Liver (tissue), 3 donors: ENCODE results near the gene CEP164.

Experiments used
- ATF3 ChIP-seq: IDR thresholded peaks from 2 replicates; pipeline ENCODE4 v1.6.1; 2016; ENCODE audit warnings: antibody characterized with exemption
- CTCF ChIP-seq: fragments of 150-350 bp; IDR thresholded peaks from 2 replicates; pipeline ENCODE4 v1.5.1; 2017; ENCODE audit warnings: improper control_type of control experiment, low read depth, low read length; ENCODE audit not compliant: missing input control
- FOXA1 ChIP-seq: IDR thresholded peaks from 2 replicates; pipeline ENCODE4 v1.6.1; 2016; ENCODE audit warnings: antibody characterized with exemption
- GABPA ChIP-seq, 2 donors: IDR thresholded peaks in 1 of 2; conservative IDR thresholded peaks in 1 of 2; 2 replicates each; pipeline ENCODE4 v1.6.1; 2016; ENCODE audit warnings: antibody characterized with exemption in 2 of 2, mild to moderate bottlenecking in 1 of 2, moderate library complexity in 1 of 2
- HNF4A ChIP-seq, 2 donors: conservative IDR thresholded peaks; 2 replicates each; pipeline ENCODE4 v1.6.1; 2016; ENCODE audit warnings: antibody characterized with exemption in 2 of 2, mild to moderate bottlenecking in 2 of 2
- JUND ChIP-seq, 2 donors: IDR thresholded peaks; 2 replicates each; pipeline ENCODE4 v1.6.1; 2016; ENCODE audit warnings: antibody characterized with exemption in 2 of 2
- MAX ChIP-seq: IDR thresholded peaks from 2 replicates; pipeline ENCODE4 v1.6.1; 2016; ENCODE audit warnings: antibody characterized with exemption
- RAD21 ChIP-seq, 2 donors: IDR thresholded peaks; 2 replicates each; pipeline ENCODE4 v1.6.1; 2016; ENCODE audit warnings: antibody characterized with exemption in 2 of 2, mild to moderate bottlenecking in 2 of 2
- RXRA ChIP-seq, 2 donors: IDR thresholded peaks; 2 replicates each; pipeline ENCODE4 v1.6.1; 2017 to 2018; ENCODE audit warnings: antibody characterized with exemption in 2 of 2, mild to moderate bottlenecking in 1 of 2
- SP1 ChIP-seq: IDR thresholded peaks from 2 replicates; pipeline ENCODE4 v1.6.1; 2018; ENCODE audit warnings: antibody characterized with exemption, mild to moderate bottlenecking
- TAF1 ChIP-seq: conservative IDR thresholded peaks from 2 replicates; pipeline ENCODE4 v1.6.1; 2016; ENCODE audit warnings: antibody characterized with exemption, mild to moderate bottlenecking
- ZBTB33 ChIP-seq: IDR thresholded peaks from 2 replicates; pipeline ENCODE4 v1.6.1; 2016; ENCODE audit warnings: antibody characterized with exemption
- TF ChIP-seq, protein P1 (sequence below): IDR thresholded peaks from 2 replicates; pipeline ENCODE4 v1.6.1; 2016; ENCODE audit warnings: antibody characterized with exemption, mild to moderate bottlenecking
- donor health status: healthy.
- donor health status: healthy.

DNA sequence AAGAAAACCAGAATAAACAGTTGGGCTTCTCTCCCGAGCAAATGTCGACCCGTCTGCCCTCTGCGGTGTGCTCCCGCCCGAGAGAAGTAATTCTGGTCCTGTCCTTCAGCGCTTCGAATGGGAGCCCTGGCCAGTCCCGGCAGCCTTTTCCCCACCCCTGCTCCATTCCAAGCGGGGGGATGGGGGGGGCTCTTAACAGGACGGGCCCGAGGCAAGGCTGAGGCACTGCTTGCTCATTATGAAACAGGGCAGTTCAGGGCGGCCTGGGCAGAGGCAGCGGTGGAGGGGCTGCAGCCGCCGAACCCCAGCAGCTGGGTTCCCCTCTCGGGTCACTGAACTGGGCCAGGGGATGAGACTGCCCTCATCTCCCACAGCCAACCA, 27.4 kb upstream of the CEP164 start:
- TF ChIP-seq HNF4A (conservative IDR thresholded peaks at IDR 0.05) = no peak
- no peak for TF ChIP-seq JUND (IDR thresholded peaks at IDR 0.05)
- TF ChIP-seq, protein P1, sequence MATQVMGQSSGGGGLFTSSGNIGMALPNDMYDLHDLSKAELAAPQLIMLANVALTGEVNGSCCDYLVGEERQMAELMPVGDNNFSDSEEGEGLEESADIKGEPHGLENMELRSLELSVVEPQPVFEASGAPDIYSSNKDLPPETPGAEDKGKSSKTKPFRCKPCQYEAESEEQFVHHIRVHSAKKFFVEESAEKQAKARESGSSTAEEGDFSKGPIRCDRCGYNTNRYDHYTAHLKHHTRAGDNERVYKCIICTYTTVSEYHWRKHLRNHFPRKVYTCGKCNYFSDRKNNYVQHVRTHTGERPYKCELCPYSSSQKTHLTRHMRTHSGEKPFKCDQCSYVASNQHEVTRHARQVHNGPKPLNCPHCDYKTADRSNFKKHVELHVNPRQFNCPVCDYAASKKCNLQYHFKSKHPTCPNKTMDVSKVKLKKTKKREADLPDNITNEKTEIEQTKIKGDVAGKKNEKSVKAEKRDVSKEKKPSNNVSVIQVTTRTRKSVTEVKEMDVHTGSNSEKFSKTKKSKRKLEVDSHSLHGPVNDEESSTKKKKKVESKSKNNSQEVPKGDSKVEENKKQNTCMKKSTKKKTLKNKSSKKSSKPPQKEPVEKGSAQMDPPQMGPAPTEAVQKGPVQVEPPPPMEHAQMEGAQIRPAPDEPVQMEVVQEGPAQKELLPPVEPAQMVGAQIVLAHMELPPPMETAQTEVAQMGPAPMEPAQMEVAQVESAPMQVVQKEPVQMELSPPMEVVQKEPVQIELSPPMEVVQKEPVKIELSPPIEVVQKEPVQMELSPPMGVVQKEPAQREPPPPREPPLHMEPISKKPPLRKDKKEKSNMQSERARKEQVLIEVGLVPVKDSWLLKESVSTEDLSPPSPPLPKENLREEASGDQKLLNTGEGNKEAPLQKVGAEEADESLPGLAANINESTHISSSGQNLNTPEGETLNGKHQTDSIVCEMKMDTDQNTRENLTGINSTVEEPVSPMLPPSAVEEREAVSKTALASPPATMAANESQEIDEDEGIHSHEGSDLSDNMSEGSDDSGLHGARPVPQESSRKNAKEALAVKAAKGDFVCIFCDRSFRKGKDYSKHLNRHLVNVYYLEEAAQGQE = no peak
- no peak for TF ChIP-seq MAX
- TF ChIP-seq CTCF = no peak
- TF ChIP-seq RAD21 (IDR thresholded peaks at IDR 0.05) = no peak
- no peak for TF ChIP-seq FOXA1
- TF ChIP-seq GABPA (IDR thresholded peaks at IDR 0.05 in 1 of 2, conservative IDR thresholded peaks at IDR 0.05 in 1 of 2) = no peak
- TF ChIP-seq ATF3 = no peak
- TF ChIP-seq RXRA (IDR thresholded peaks at IDR 0.05) = no peak
- no peak for TF ChIP-seq SP1
- TF ChIP-seq TAF1 = no peak
- no peak for TF ChIP-seq ZBTB33
